HG03064 (cell line): Measurements from ENCODE around the gene SP100.
"Not testable (repeated sequence)": the region's sequence is repeated elsewhere in the genome, so short reads cannot be mapped to it uniquely, and the experiment has no call there.

ENCODE experiments used
- ATAC-seq: cut with Tn5 transposase; IDR thresholded peaks from one replicate; pipeline ENCODE4 v1.9.1; 2021; ENCODE audit warnings: low read depth; ENCODE audit not compliant: unreplicated experiment

SP100 gene

DNA sequence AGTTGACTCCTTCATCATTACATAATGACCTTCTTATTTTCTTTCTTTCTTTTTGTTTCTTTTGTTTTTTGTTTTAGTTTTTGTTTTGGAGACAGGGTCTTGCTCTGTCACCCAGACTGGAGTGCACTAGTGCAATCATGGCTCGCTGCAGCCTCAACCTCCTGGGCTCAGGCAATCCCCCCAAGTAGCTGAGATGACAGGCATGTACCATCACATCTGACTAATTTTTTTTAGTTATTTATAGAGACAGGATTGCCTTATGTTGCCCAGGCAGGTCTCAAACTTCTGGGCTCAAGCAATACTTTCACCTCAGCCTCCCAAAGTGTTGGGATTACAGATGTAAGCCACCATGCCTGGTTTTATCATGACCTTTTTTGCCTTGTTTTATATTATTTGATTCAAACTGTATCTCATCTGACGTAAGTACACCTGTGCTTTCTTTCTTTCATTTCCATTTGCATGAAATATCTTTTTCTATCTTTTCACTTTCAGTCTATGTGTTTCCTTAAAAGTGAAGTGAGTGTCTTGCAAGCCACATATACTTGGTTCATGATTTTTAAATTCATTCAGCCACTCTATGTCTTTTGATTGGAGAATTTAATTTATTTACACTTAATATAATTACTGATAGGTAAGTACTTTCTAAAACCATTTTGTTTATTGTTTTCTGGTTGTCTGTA is 39.1 kb downstream of the SP100 start:
- ATAC-seq: no peak

GRCh38 chr2:230457073-230457768 is 41.2 kb downstream of the SP100 start:
- no peak for ATAC-seq

DNA sequence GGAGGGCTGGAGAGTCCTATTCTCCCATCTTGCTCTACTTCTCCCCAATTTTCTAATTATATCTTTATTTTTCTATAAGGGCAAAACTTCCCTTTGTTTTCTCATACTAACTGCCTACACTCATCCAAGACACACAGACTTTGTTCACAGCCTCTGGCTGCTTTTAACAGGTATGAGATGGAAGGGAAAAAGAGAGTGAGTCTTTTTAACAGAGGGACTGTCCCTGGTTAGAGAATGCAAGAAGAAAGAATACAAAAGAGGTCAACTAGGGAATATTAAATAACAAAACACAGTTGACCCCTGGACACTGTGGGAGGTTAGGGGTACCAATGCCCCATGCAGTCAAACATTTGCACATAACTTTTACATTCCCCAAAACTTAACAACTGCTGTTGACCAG is 41.8 kb downstream of the SP100 start:
- ATAC-seq: no peak

DNA sequence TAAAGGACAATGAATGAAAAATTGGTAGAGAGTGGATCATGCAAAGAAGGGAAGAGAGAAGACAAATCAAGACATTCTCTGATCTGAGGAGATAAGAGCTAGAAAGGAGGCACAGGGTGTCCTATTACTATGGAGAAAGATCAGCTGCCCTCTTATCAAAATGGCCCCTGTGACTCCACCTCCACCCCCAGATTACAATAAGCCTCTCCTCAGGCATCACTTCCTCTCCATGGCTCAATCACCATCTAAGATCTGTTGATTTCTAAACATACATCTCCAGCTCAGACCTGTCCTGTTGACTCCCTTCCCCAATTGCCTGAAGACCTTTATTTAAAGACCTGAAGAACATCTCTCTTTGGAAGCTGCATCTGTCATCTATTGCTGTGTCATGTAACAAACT is 43.2 kb downstream of the SP100 start:
- ATAC-seq: no peak

GRCh38 chr2:230471074-230471473 is 55.1 kb downstream of the SP100 start:
- ATAC-seq: no peak

DNA sequence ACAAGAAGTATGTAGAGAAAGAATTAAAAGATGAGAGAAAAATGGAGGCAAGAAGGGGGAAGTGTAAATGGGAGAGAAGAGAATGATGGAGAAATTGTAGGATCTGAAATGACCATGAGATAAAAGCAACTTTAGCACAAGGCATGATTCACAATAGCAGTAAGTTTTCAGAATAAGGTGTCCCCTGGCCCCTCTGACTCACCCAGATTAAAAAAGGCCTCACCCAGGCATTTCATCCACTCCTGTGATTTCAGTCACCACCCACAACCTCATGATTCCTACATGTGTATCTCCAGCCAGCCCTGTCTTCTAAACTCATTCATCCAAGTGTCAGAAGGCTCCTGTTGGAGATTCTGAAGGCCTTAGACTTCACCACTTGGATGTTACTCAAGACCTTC is 56.6 kb downstream of the SP100 start:
- no peak for ATAC-seq

DNA sequence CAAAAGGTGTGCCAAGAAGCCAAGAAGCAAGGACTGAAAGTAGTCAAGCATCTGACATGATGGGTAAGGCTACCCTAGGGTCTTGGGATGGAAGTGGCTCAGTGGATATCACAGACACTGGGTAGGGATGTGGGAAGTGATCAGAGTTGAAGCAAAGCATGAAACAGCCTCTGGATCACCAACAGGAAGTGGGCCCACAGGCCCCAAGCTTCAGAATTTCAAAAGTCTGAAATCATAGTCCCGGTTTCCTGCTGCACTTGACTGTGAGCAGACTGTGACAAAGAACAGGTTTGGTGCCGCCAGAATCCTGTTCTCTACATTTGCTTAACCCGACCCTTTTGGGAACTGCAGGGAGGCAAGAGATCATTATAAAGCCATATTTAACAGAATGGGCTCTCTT is 57.4 kb downstream of the SP100 start:
- ATAC-seq: no peak

DNA sequence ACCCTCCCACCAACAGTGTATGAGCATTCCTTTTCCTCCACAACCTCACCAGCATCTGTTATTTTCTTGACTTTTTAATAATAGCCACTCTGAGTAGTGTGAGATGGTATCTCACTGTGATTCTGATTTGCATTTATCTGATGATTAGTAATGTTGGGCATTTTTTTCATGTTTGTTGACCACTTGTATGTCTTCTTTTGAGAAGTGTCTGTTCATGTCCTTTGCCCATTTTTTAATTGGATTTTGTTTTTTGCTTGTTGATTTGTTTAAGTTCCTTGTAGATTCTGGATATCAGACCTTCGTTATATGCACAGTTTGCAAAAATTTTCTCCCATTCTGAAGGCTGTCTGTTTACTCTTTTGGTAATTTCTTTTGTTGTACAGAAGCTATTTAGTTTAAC is 59.1 kb downstream of the SP100 start:
- no peak for ATAC-seq

- ATAC-seq: no peak
These were observed 69.9 kb downstream of the SP100 start for GRCh38 chr2:230485801-230486341.

- not testable (repeated sequence) for ATAC-seq
These were observed 75.2 kb downstream of the SP100 start for GRCh38 chr2:230491219-230491618.

DNA sequence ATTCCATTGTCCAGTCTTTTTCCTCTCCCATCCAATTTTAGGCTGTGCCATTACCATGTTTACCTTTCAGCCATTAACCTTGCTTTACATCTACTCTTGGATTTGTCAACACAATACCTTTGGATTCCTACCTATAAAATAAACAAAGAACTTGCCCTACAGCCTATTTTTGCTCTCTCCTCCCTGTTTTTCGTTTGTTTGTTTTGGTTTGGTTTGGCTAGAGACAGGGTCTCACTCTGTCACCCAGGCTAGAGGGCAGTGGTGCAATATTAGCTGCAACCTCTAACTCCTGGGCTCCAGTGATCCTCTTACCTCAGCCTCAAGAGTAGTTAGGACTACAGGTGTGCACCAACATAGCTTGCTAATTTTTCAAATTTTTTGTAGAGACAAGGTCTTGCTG is 76.1 kb downstream of the SP100 start:
- no peak for ATAC-seq

- no peak for ATAC-seq
These were observed 79.0 kb downstream of the SP100 start for GRCh38 chr2:230494980-230495379.

DNA sequence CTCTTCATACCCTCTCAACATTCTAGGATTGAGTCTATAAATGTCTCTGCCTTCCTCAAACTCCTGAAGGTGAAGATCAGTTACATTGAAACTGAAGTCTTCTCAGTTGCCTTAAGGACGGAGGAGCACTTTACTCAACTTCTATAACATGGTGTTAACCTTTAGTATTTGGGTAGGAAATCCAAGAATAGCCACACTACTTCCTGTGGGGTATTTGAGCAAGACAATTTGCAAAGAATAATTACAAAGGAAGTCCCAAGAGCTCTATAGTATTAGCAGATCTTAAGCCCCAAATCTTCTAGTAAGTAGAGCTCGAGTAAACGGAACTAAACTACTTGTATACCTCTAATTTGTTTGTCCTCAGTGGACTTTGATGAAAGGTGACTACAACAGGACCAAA is 80.9 kb downstream of the SP100 start:
- ATAC-seq: peak; percentile 62

- ATAC-seq: no peak
These were observed 82.6 kb downstream of the SP100 start for GRCh38 chr2:230498506-230499107.

DNA sequence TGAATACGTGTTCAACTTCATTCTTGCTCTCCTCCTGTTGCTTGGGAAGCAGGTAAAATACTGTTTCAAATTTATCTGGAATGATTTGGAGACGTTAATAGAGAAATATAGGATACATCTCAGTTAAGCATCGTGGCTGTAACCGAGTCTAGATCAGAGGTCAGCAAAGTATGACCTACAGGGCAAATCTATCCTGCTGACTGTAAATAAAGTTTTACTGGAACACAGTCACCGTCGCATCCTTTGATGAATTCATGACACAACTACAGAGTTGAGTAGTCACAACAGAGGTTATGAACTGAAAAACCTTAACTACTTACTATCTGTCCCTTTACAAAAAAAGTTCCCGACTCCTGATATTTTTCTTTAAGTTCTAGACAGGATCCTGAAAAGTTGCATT is 86.6 kb downstream of the SP100 start:
- no peak for ATAC-seq

- ATAC-seq: no peak
These were observed 87.8 kb downstream of the SP100 start for GRCh38 chr2:230503798-230504197.

- peak; percentile 94 for ATAC-seq
These were observed 89.2 kb downstream of the SP100 start for GRCh38 chr2:230505162-230505561.

GRCh38 chr2:230512955-230513748 is 97.2 kb downstream of the SP100 start:
- no peak for ATAC-seq

DNA sequence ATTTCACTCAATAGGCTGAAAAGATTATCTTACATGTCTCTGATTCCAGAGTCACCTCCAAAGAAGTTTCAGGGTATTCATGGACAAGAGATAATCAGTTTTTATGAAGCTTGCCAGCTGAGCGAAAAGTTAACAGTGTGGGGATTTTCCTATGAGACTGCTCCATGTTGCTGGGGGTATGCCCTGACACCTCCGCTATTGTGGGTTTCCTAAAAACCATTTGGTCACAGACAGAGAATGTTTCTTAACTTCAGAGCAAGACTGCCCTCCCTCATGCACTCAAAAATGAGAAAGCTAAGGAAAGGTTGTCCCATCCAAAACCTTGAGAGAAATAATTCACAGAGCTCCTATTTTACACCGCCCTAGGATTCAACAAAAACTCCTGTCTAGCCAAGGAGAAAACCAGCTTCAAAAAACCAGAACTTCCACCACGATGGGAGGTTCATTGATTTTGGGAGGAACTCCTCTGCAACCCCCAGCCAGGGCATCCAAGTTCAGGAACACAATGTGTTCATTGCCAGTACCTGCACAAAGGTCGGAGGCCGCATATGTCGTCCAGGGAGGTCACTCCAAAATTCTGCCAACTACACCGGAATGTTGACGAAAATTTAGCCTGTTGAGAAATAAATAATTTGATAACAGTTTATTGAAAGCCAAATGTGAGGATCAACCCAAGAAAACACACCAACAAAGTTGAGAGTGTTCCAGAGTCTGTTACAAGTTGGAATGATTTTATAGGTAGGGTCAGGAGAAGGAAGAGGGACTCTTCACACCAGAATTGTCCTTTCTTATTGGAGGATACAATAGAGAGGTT is 104.3 kb downstream of the SP100 start:
- ATAC-seq: no peak

GRCh38 chr2:230520875-230521155 is 104.8 kb downstream of the SP100 start:
- ATAC-seq: no peak
